Measurements from ENCODE around the gene MAP3K21. TPM values are rescaled to one million over a fixed set of nuclear protein-coding genes. Genes with fewer than 3 reads are reported as not detected.

Gene MAP3K21
- polyA plus RNA-seq, 3 donors: 0.38 to 2.7 (median 0.59) TPM

DNA sequence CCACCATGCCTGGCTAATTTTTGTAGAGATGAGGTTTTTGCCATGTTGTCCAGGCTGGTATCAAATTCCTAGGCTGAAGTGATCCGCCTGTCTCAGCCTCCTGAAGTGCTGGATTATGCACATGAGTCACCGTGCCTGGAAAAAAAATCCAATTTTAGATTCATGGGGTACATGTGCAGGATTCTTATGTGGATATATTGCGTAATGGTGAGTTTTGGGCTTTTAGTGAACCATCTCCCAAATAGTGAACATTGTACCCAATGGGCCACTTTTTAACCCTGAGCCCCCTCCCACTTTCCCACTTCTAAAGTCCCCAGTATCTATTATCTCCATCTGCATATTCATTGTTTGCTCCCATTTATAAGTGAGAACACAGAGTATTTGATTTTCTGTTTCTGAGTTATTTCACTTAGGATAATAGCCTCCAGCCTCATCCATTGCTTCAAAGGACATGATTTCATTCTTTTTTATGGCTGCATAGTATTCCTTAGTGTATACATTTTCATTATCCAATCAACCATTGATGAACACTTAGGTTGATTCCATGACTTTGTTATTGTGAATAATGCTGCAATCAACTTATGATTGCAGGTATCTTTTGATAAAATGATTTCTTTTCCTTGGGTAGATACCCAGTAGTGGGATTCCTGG, 104.4 kb downstream of the MAP3K21 start:
- H3K4me3 Mint-ChIP-seq: no peak overlapping the region
- no peaks in the 10 kb centered on the region for H3K27me3 ChIP-seq (ENCODE audit: control insufficient read depth in 2 of 2, insufficient read depth in 2 of 2, low read length in 2 of 2)
- peaks cover 2 to 5% (median 5%) of the 10 kb centered on the region in 3 donors for H3K27me3 Mint-ChIP-seq (ENCODE audit: low read depth in 3 of 3)

DNA sequence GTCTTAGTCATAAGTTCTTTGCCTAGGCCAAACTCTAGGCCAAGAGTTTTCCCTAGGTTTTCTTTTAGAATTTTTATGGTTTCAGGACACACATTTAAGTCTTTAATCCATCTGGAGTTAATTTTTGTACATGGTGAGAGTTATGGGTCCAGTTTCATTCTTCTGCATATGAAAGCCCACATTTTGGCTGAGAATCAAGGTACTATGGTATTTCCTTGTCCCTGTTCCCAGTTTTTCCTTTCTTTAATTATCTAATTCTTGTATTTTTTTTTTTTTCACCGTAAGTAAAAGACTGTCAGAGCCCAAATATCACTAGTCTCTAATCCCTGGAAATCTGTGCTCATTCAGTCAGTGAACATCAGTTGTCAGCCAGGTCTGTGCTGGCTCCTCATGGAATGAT, 105.4 kb downstream of the MAP3K21 start:
- TF ChIP-seq, protein P1, sequence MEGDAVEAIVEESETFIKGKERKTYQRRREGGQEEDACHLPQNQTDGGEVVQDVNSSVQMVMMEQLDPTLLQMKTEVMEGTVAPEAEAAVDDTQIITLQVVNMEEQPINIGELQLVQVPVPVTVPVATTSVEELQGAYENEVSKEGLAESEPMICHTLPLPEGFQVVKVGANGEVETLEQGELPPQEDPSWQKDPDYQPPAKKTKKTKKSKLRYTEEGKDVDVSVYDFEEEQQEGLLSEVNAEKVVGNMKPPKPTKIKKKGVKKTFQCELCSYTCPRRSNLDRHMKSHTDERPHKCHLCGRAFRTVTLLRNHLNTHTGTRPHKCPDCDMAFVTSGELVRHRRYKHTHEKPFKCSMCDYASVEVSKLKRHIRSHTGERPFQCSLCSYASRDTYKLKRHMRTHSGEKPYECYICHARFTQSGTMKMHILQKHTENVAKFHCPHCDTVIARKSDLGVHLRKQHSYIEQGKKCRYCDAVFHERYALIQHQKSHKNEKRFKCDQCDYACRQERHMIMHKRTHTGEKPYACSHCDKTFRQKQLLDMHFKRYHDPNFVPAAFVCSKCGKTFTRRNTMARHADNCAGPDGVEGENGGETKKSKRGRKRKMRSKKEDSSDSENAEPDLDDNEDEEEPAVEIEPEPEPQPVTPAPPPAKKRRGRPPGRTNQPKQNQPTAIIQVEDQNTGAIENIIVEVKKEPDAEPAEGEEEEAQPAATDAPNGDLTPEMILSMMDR (IDR thresholded peaks at IDR 0.05): no peak
- no CpG with 5 or more reads among the region's 1 CpG for WGBS (ENCODE audit: insufficient coverage)
- no peak overlapping the region for H2AFZ ChIP-seq (ENCODE audit: insufficient read depth, low read depth, low read length, poor library complexity, severe bottlenecking)
- H3K4me3 Mint-ChIP-seq: no peak overlapping the region
- H3K9me3 Mint-ChIP-seq: peaks cover 0 to 3% (median 0%) of the 10 kb centered on the region in 7 donors
- no peak overlapping the region for H3K27ac Mint-ChIP-seq
- no peaks in the 10 kb centered on the region for H3K36me3 Mint-ChIP-seq
- intact Hi-C loops (cut with micrococcal nuclease): no loop called here
- H3K27ac ChIP-seq (ENCODE audit: low read depth in 1 of 2, low read length in 2 of 2): no peak overlapping the region
- no peaks in the 10 kb centered on the region for H3K4me1 Mint-ChIP-seq
- H3K9me3 ChIP-seq (replicated peaks in 1 of 2; ENCODE audit: control insufficient read depth in 1 of 2, insufficient read depth in 1 of 2, low read length in 2 of 2): no peaks in the 10 kb centered on the region
- no peaks in the 10 kb centered on the region for H3K79me2 ChIP-seq (ENCODE audit: insufficient read depth, low read length)
- no peaks in the 10 kb centered on the region for H3K27me3 ChIP-seq (ENCODE audit: control insufficient read depth in 2 of 2, insufficient read depth in 2 of 2, low read length in 2 of 2)
- peaks cover 2 to 6% (median 5%) of the 10 kb centered on the region in 3 donors for H3K27me3 Mint-ChIP-seq (ENCODE audit: low read depth in 3 of 3)
- H3K4me3 ChIP-seq (replicated peaks in 1 of 3; ENCODE audit: low read depth in 2 of 3, low read length in 3 of 3): no peak overlapping the region
- no peaks in the 10 kb centered on the region for H3K4me1 ChIP-seq (ENCODE audit: control insufficient read depth in 1 of 2, insufficient read depth in 2 of 2, low read length in 2 of 2)
- no peaks in the 10 kb centered on the region for H3K36me3 ChIP-seq (replicated peaks in 1 of 2; ENCODE audit: control insufficient read depth in 1 of 2, insufficient read depth in 2 of 2, low read length in 2 of 2)
- DNase-seq: no peak
- H3K9ac ChIP-seq (ENCODE audit: insufficient read depth, low read length, poor library complexity, severe bottlenecking): no peak overlapping the region
- H3K4me2 ChIP-seq (replicated peaks; ENCODE audit: extremely low read depth, low read length, poor library complexity, severe bottlenecking): no peak overlapping the region
- no peaks in the 10 kb centered on the region for H4K20me1 ChIP-seq (ENCODE audit: insufficient read depth, low read length)

More for the DNA sequence above, 104.4 kb downstream of the MAP3K21 start:
- Histone ChIP-seq H2AFZ (ENCODE audit: insufficient read depth, low read depth, low read length, poor library complexity, severe bottlenecking) (no peak overlapping the region), H3K79me2 (ENCODE audit: insufficient read depth, low read length) (no peaks in the 10 kb centered on the region), H3K4me1 (ENCODE audit: control insufficient read depth in 1 of 2, insufficient read depth in 2 of 2, low read length in 2 of 2) (no peaks in the 10 kb centered on the region), H3K9ac (ENCODE audit: insufficient read depth, low read length, poor library complexity, severe bottlenecking) (no peak overlapping the region), H3K4me2 (replicated peaks; ENCODE audit: extremely low read depth, low read length, poor library complexity, severe bottlenecking) (no peak overlapping the region), H3K27ac (ENCODE audit: low read depth in 1 of 2, low read length in 2 of 2) (no peak overlapping the region), H3K36me3 (replicated peaks in 1 of 2; ENCODE audit: control insufficient read depth in 1 of 2, insufficient read depth in 2 of 2, low read length in 2 of 2) (no peaks in the 10 kb centered on the region), H3K4me3 (replicated peaks in 1 of 3; ENCODE audit: low read depth in 2 of 3, low read length in 3 of 3) (no peak overlapping the region), H4K20me1 (ENCODE audit: insufficient read depth, low read length) (no peaks in the 10 kb centered on the region), H3K9me3 (replicated peaks in 1 of 2; ENCODE audit: control insufficient read depth in 1 of 2, insufficient read depth in 1 of 2, low read length in 2 of 2) (no peaks in the 10 kb centered on the region)
- peaks cover 0 to 3% (median 0%) of the 10 kb centered on the region in 7 donors for H3K9me3 Mint-ChIP-seq
- TF ChIP-seq, protein P1 (IDR thresholded peaks at IDR 0.05): no peak
- H3K36me3 Mint-ChIP-seq: no peaks in the 10 kb centered on the region
- H3K27ac Mint-ChIP-seq: no peak overlapping the region
- intact Hi-C loops (cut with micrococcal nuclease): no loop called here
- H3K4me1 Mint-ChIP-seq: no peaks in the 10 kb centered on the region
- DNase-seq: no peak
- 95% methylated on average over 2 of the region's 3 CpGs for WGBS (ENCODE audit: insufficient coverage)

Measured in CD14-positive monocyte (primary cell).